ENCODE results near the gene ISCA2. TPM values are rescaled to one million over a fixed set of nuclear protein-coding genes. Genes with fewer than 3 reads are reported as not detected.

The ISCA2 gene
- total and polyA plus RNA-seq, 2 donors (not counting 1 experiment from before 2014, with no cell fraction given), result 14.1 to 28.3 TPM

GRCh38 chr14:74476607-74477006, 17.0 kb upstream of the ISCA2 start:
- H3K9me3 ChIP-seq (ENCODE audit: control extremely low read depth in 1 of 3, control insufficient read depth in 2 of 3, insufficient read depth in 1 of 3, low read length in 2 of 3), result no peaks in the 10 kb centered on the region
- 100% methylated on average over 3 of the region's 3 CpGs for WGBS (ENCODE audit: insufficient coverage)
- no peak overlapping the region for H3K4me2 ChIP-seq (replicated peaks; ENCODE audit: low read depth, low read length, poor library complexity, severe bottlenecking)
- H3K27me3 Mint-ChIP-seq, result no peaks in the 10 kb centered on the region
- no peaks in the 10 kb centered on the region for H4K20me1 ChIP-seq (ENCODE audit: control insufficient read depth, insufficient read depth, low read length, poor library complexity, severe bottlenecking)
- no peak overlapping the region for H3K9ac ChIP-seq (ENCODE audit: low read length)
- TF ChIP-seq EZH2 (IDR thresholded peaks at IDR 0.05; ENCODE audit: borderline replicate concordance, insufficient read depth, low read depth, low read length, poor library complexity, severe bottlenecking) (no peak), CTCF (IDR thresholded peaks at IDR 0.05) (no peak)
- H3K9me3 Mint-ChIP-seq (ENCODE audit: insufficient read depth), result no peaks in the 10 kb centered on the region
- H3K4me3 ChIP-seq (ENCODE audit: control extremely low read depth in 1 of 5, extremely low read depth in 1 of 5, insufficient read depth in 1 of 5, low read depth in 2 of 5, low read length in 4 of 5), result no peak overlapping the region
- H3K4me1 Mint-ChIP-seq, result no peaks in the 10 kb centered on the region
- intact Hi-C loops (cut with micrococcal nuclease), result no loop called here
- no peaks in the 10 kb centered on the region for H3K4me1 ChIP-seq (ENCODE audit: control insufficient read depth in 2 of 2, insufficient read depth in 2 of 2, low read length in 2 of 2)
- no peaks in the 10 kb centered on the region for H3K79me2 ChIP-seq (ENCODE audit: control insufficient read depth, insufficient read depth, low read length)
- no peaks in the 10 kb centered on the region for H3K27me3 ChIP-seq (replicated peaks in 1 of 4; ENCODE audit: control extremely low read depth in 1 of 4, control insufficient read depth in 3 of 4, insufficient read depth in 4 of 4, low read length in 3 of 4)
- no peak overlapping the region for H3K4me3 Mint-ChIP-seq
- no peak for ATAC-seq (ENCODE audit: low read depth)
- no peak overlapping the region for H3K27ac ChIP-seq (ENCODE audit: low read length in 2 of 2)
- no peak overlapping the region for H2AFZ ChIP-seq (ENCODE audit: insufficient read depth, low read depth, low read length, poor library complexity, severe bottlenecking)
- no peak for DNase-seq
- ChIA-PET CTCF (no interaction called here), POLR2A (no interaction called here)
- no peak overlapping the region for H3K27ac Mint-ChIP-seq
- H3K36me3 ChIP-seq (replicated peaks in 1 of 2; ENCODE audit: control extremely low read depth in 1 of 2, control insufficient read depth in 1 of 2, extremely low read depth in 1 of 2, insufficient read depth in 2 of 2, low read length in 1 of 2), result peaks cover 5 to 42% of the 10 kb centered on the region in 2 experiments

DNA sequence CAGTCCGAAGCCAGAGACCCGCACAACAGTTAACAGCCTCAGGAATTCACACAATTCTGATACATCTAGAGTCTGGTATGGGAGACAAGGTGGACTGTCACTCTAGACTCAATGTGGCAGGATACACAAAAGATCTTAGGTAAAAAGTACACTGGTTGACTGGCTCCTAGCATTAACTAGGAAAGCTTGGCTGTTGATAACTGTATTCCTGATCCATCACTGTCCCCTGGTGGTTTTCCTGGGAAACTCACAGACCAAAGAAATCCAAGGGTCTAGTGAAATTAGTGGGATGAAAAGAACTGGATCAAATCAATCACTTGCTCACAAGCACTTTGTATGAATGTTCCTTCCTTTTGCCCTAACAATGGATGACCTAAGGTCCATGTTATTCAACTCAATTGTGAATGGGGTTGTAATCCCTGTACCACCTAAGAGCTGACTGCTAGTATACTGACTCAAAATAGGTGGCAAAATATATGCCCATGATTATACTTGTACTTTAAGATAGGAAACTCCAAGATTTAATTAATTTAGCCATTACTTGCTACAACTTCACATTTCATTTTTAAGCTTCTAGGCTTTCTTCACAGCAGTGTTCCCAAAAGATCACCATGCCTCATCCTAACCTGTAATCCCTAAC, 14.4 kb upstream of the ISCA2 start:
- ChIA-PET POLR2A (no interaction called here), CTCF (interaction anchor here (0.7 to 4.9 kb wide), 14 partner anchors 19 to 1184 kb away, joined by 3 to 48 read pairs (median 4); partner anchors contain the start of genes LTBP2 and SYNDIG1L)
- no peaks in the 10 kb centered on the region for H3K9me3 Mint-ChIP-seq (ENCODE audit: insufficient read depth)
- H3K27ac Mint-ChIP-seq, result no peak overlapping the region
- TF ChIP-seq EZH2 (IDR thresholded peaks at IDR 0.05; ENCODE audit: borderline replicate concordance, insufficient read depth, low read depth, low read length, poor library complexity, severe bottlenecking) (no peak), CTCF (IDR thresholded peaks at IDR 0.05) (peak; percentile 68)
- Histone ChIP-seq H3K79me2 (ENCODE audit: control insufficient read depth, insufficient read depth, low read length) (no peaks in the 10 kb centered on the region), H3K4me2 (replicated peaks; ENCODE audit: low read depth, low read length, poor library complexity, severe bottlenecking) (no peak overlapping the region), H3K4me1 (ENCODE audit: control insufficient read depth in 2 of 2, insufficient read depth in 2 of 2, low read length in 2 of 2) (no peaks in the 10 kb centered on the region), H3K27me3 (replicated peaks in 1 of 4; ENCODE audit: control extremely low read depth in 1 of 4, control insufficient read depth in 3 of 4, insufficient read depth in 4 of 4, low read length in 3 of 4) (no peaks in the 10 kb centered on the region), H3K9ac (ENCODE audit: low read length) (no peak overlapping the region), H3K36me3 (replicated peaks in 1 of 2; ENCODE audit: control extremely low read depth in 1 of 2, control insufficient read depth in 1 of 2, extremely low read depth in 1 of 2, insufficient read depth in 2 of 2, low read length in 1 of 2) (peaks cover 14 to 64% of the 10 kb centered on the region in 2 experiments), H4K20me1 (ENCODE audit: control insufficient read depth, insufficient read depth, low read length, poor library complexity, severe bottlenecking) (no peaks in the 10 kb centered on the region), H3K9me3 (ENCODE audit: control extremely low read depth in 1 of 3, control insufficient read depth in 2 of 3, insufficient read depth in 1 of 3, low read length in 2 of 3) (no peaks in the 10 kb centered on the region), H3K4me3 (ENCODE audit: control extremely low read depth in 1 of 5, extremely low read depth in 1 of 5, insufficient read depth in 1 of 5, low read depth in 2 of 5, low read length in 4 of 5) (no peak overlapping the region), H2AFZ (ENCODE audit: insufficient read depth, low read depth, low read length, poor library complexity, severe bottlenecking) (no peak overlapping the region), H3K27ac (ENCODE audit: low read length in 2 of 2) (no peak overlapping the region)
- WGBS (ENCODE audit: insufficient coverage), result no CpG with 5 or more reads among the region's 2 CpGs
- H3K4me3 Mint-ChIP-seq, result no peak overlapping the region
- H3K27me3 Mint-ChIP-seq, result no peaks in the 10 kb centered on the region
- H3K4me1 Mint-ChIP-seq, result no peaks in the 10 kb centered on the region
- DNase-seq (peak; percentile 36), ATAC-seq (ENCODE audit: low read depth) (no peak)
- intact Hi-C loops (cut with micrococcal nuclease), result loop anchor here (1.0 kb wide), 1 partner anchor 117 kb away; no protein-coding TSS in a partner anchor
